Right lobe of liver (tissue), 6 donors: ENCODE data around the gene GNG4. TPM values are rescaled to one million over a fixed set of nuclear protein-coding genes. Genes with fewer than 3 reads are reported as not detected.

Experiments
- ATAC-seq, 4 donors: fragments of 200-7000 bp; cut with Tn5 transposase; one replicate each; pipeline ENCODE4 v1.9.1; 2020; ENCODE audit warnings: mild to moderate bottlenecking in 4 of 4, moderate library complexity in 4 of 4
- DNase-seq, 3 donors: peaks; one replicate each; pipeline ENCODE4 v3.0.0-alpha.2; 2020
- H3K27ac ChIP-seq, 3 donors: fragments of 200-600 bp; one replicate each; pipeline ENCODE4 v1.8.0; 2022
- H3K27me3 ChIP-seq, 2 donors: fragments of 200-600 bp; one replicate each; pipeline ENCODE4 v1.8.0; 2022
- H3K36me3 ChIP-seq, 4 donors: fragments of 200-600 bp; sonication (generic) in 1 of 4; one replicate each; pipeline versions ENCODE4 v1.5.1 to v1.8.0; 2017 to 2022; ENCODE audit warnings: control low read depth in 1 of 4
- H3K4me1 ChIP-seq, 4 donors: fragments of 200-600 bp; sonication (generic) in 1 of 4; one replicate each; pipeline versions ENCODE4 v1.5.1 to v1.8.0; 2017 to 2022; ENCODE audit warnings: control low read depth in 1 of 4
- H3K4me3 ChIP-seq, 3 donors: fragments of 200-600 bp; one replicate each; pipeline ENCODE4 v1.8.0; 2022
- H3K9me3 ChIP-seq, 4 donors: fragments of 200-600 bp; sonication (generic) in 1 of 4; one replicate each; pipeline versions ENCODE4 v1.5.1 to v1.8.0; 2017 to 2022; ENCODE audit warnings: control low read depth in 1 of 4
- CTCF ChIP-seq, 4 donors: fragments of 200-600 bp in 3 of 4; fragments of 450-650 bp in 1 of 4; IDR thresholded peaks; one replicate each; pipeline versions ENCODE4 v1.5.1 to v1.8.0; 2016 to 2022; ENCODE audit warnings: antibody characterized with exemption in 4 of 4, mild to moderate bottlenecking in 2 of 4
- POLR2A ChIP-seq: fragments of 450-650 bp; IDR thresholded peaks from one replicate; pipeline ENCODE4 v1.6.1; 2017; ENCODE audit warnings: antibody characterized with exemption, mild to moderate bottlenecking
- WGBS: methylation state at CpG from one replicate; pipeline ENCODE4 v1.1.6; 2018; ENCODE audit warnings: low coverage, low lambda C conversion rate; ENCODE audit not compliant: insufficient coverage; ENCODE audit errors: missing lambda C conversion rate; 5-methylcytosine and 5-hydroxymethylcytosine counted together
- intact Hi-C, 2 donors: fragments of 100-400 bp; cut with DNase I; formaldehyde crosslinking; loops; one replicate each; pipeline versions ENCODE4 v1.11.2 to v1.14.1; 2022
- total RNA-seq, 6 experiments: library from RNA; depleted of rRNA in 2 of 6; stranded (reverse); fragments of >200 nt in 2 of 6; fragmentation: NEBNext Ultra II Directional in 3 of 6; extraction: Animal tissue kit (Norgen Biotek cat#: 25700) in 3 of 6; gene quantifications; one replicate each; pipeline versions ENCODE4 v1.1.0 to v1.2.4, GENCODE V29; 2016 to 2023
- donor health status: DM: no; HTN: yes; CAD: no.
- donor health status: DM: no; HTN: no; CAD: no.
- donor health status: DM: no; HTN: no; CAD: no.
- donor health status: DM: no; HTN: yes; CAD: no.
- donor health status: DM: no; HTN: yes; CAD: no.

The GNG4 gene
- total RNA-seq, 6 experiments from 2014 or later, result 0.18 to 0.50 TPM; not detected in 4

- intact Hi-C loops, result no loop called here
- Histone ChIP-seq H3K27ac (no peak overlapping the region), H3K4me3 (no peak overlapping the region), H3K4me1 (peaks cover 0 to 7% (median 0%) of the 10 kb centered on the region in 4 donors), H3K36me3 (peaks cover 0 to 11% (median 3%) of the 10 kb centered on the region in 4 donors), H3K9me3 (no peaks in the 10 kb centered on the region), H3K27me3 (peaks cover 0 to 2% of the 10 kb centered on the region in 2 donors)
- WGBS, result 35% methylated on average over 5 of the region's 5 CpGs
- no peak for TF ChIP-seq POLR2A
- no peak for TF ChIP-seq CTCF (IDR thresholded peaks at IDR 0.05)
- ATAC-seq (peak in 2 of 4 donors; percentile 42), DNase-seq (no peak)
Measured at GRCh38 chr1:235657747-235658526, 8.4 kb upstream of the GNG4 start.

GRCh38 chr1:235657269-235657668 is 7.7 kb upstream of the GNG4 start:
- DNase-seq, result no peak

GRCh38 chr1:235652364-235652763 is 2.8 kb upstream of the GNG4 start:
- Histone ChIP-seq H3K4me1 (peaks cover 0 to 20% (median 9%) of the 10 kb centered on the region in 4 donors), H3K27me3 (peaks cover 0 to 11% of the 10 kb centered on the region in 2 donors), H3K9me3 (no peaks in the 10 kb centered on the region), H3K4me3 (no peak overlapping the region), H3K36me3 (no peaks in the 10 kb centered on the region), H3K27ac (no peak overlapping the region)
- intact Hi-C loops, result no loop called here
- no peak for DNase-seq
- no peak for ATAC-seq
- TF ChIP-seq CTCF (IDR thresholded peaks at IDR 0.05), result no peak
- no peak for TF ChIP-seq POLR2A
- 75% methylated on average over 4 of the region's 11 CpGs for WGBS

More at GRCh38 chr1:235657269-235657668, 7.7 kb upstream of the GNG4 start:
- WGBS, result 71% methylated on average over 5 of the region's 5 CpGs
- TF ChIP-seq CTCF (IDR thresholded peaks at IDR 0.05) (no peak), POLR2A (no peak)
- peaks cover 0 to 5% (median 2%) of the 10 kb centered on the region in 4 donors for H3K36me3 ChIP-seq
- H3K27me3 ChIP-seq, result peaks cover 0 to 4% of the 10 kb centered on the region in 2 donors
- no peak for ATAC-seq
- no peak overlapping the region for H3K27ac ChIP-seq
- peaks cover 0 to 7% (median 0%) of the 10 kb centered on the region in 4 donors for H3K4me1 ChIP-seq
- no peak overlapping the region for H3K4me3 ChIP-seq
- intact Hi-C loops, result no loop called here
- no peaks in the 10 kb centered on the region for H3K9me3 ChIP-seq

- Histone ChIP-seq H3K36me3 (no peaks in the 10 kb centered on the region), H3K4me3 (no peak overlapping the region), H3K9me3 (no peaks in the 10 kb centered on the region), H3K4me1 (peaks cover 0 to 20% (median 9%) of the 10 kb centered on the region in 4 donors), H3K27me3 (peaks cover 0 to 15% of the 10 kb centered on the region in 2 donors), H3K27ac (no peak overlapping the region)
- TF ChIP-seq CTCF (IDR thresholded peaks at IDR 0.05) (no peak), POLR2A (no peak)
- ATAC-seq (no peak), DNase-seq (no peak)
- intact Hi-C loops, result no loop called here
- 41% methylated on average over 10 of the region's 10 CpGs for WGBS
Measured at GRCh38 chr1:235651170-235651806, 1.7 kb upstream of the GNG4 start.
